Measurements from ENCODE around the gene CTSC.

DNA sequence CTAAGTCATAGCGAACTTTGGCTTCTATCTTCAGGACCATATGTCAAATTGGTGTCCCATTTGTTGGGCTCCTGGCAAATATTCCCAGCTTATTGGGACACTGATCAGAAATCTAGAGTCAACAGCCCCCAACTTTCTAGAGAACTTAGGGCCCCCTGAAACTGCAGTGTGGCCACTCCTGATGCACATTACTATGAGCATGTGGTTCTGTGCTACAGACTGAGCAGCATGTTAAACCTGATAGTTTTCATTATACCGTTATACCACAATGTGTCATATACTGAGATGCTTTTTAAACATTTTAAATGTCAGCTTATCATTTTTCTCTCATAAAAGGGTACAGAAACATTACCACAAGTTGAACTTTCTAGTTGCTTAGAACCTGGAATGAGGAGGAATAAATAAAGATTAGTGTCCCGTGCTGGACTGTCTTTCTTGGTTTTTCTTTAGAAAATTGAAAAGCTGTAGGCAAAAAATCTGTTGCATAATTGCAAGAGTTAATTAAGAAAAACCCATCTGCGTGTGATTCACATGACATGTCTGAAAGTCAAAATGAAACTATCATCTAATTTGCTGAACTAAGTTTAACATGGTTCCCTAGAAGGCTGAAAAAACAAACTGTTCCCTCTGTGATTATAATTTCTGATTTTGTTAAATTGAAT, 16.4 kb upstream of the CTSC start:
- TF ChIP-seq, protein P1, sequence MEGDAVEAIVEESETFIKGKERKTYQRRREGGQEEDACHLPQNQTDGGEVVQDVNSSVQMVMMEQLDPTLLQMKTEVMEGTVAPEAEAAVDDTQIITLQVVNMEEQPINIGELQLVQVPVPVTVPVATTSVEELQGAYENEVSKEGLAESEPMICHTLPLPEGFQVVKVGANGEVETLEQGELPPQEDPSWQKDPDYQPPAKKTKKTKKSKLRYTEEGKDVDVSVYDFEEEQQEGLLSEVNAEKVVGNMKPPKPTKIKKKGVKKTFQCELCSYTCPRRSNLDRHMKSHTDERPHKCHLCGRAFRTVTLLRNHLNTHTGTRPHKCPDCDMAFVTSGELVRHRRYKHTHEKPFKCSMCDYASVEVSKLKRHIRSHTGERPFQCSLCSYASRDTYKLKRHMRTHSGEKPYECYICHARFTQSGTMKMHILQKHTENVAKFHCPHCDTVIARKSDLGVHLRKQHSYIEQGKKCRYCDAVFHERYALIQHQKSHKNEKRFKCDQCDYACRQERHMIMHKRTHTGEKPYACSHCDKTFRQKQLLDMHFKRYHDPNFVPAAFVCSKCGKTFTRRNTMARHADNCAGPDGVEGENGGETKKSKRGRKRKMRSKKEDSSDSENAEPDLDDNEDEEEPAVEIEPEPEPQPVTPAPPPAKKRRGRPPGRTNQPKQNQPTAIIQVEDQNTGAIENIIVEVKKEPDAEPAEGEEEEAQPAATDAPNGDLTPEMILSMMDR (IDR thresholded peaks at IDR 0.05) = no peak
- no peak for TF ChIP-seq POLR2A (IDR thresholded peaks at IDR 0.05)
